Activated naive CD8-positive, alpha-beta T cell (primary cell): ENCODE data around the gene AKNA.

Source experiments
- H3K27ac Mint-ChIP-seq: one replicate; pipeline ENCODE4 v1.8.0; 2021; ENCODE audit warnings: mixed read lengths
- H3K27me3 Mint-ChIP-seq: one replicate; pipeline ENCODE4 v1.8.0; 2021; ENCODE audit warnings: mixed read lengths
- H3K36me3 Mint-ChIP-seq: one replicate; pipeline ENCODE4 v1.8.0; 2021; ENCODE audit warnings: mixed read lengths
- H3K4me1 Mint-ChIP-seq: one replicate; pipeline ENCODE4 v1.8.0; 2021; ENCODE audit warnings: low read depth, mixed read lengths
- H3K4me3 Mint-ChIP-seq: one replicate; pipeline ENCODE4 v1.8.0; 2021; ENCODE audit warnings: mild to moderate bottlenecking, mixed read lengths
- H3K9me3 Mint-ChIP-seq: one replicate; pipeline ENCODE4 v1.8.0; 2021; ENCODE audit warnings: low read depth, mixed read lengths

The AKNA gene

GRCh38 chr9:114407889-114408288 is 20.1 kb upstream of the AKNA start:
- Mint-ChIP-seq H3K27ac (no peak overlapping the region), H3K36me3 (no peaks in the 10 kb centered on the region), H3K4me3 (no peak overlapping the region), H3K27me3 (no peaks in the 10 kb centered on the region), H3K9me3 (no peaks in the 10 kb centered on the region), H3K4me1 (peaks cover 4% of the 10 kb centered on the region)

- no peak overlapping the region for H3K4me3 Mint-ChIP-seq
- H3K27ac Mint-ChIP-seq, result no peak overlapping the region
- H3K9me3 Mint-ChIP-seq, result no peaks in the 10 kb centered on the region
- no peaks in the 10 kb centered on the region for H3K27me3 Mint-ChIP-seq
- peaks cover 4% of the 10 kb centered on the region for H3K4me1 Mint-ChIP-seq
- H3K36me3 Mint-ChIP-seq, result no peaks in the 10 kb centered on the region
Measured at GRCh38 chr9:114406441-114406840, 18.7 kb upstream of the AKNA start.

- no peak overlapping the region for H3K27ac Mint-ChIP-seq
- peaks cover 4% of the 10 kb centered on the region for H3K4me1 Mint-ChIP-seq
- H3K4me3 Mint-ChIP-seq, result no peak overlapping the region
- no peaks in the 10 kb centered on the region for H3K36me3 Mint-ChIP-seq
- no peaks in the 10 kb centered on the region for H3K9me3 Mint-ChIP-seq
- no peaks in the 10 kb centered on the region for H3K27me3 Mint-ChIP-seq
Measured at GRCh38 chr9:114405294-114406034, 17.7 kb upstream of the AKNA start.

- H3K36me3 Mint-ChIP-seq, result no peaks in the 10 kb centered on the region
- peaks cover 4% of the 10 kb centered on the region for H3K4me1 Mint-ChIP-seq
- H3K27ac Mint-ChIP-seq, result no peak overlapping the region
- H3K9me3 Mint-ChIP-seq, result no peaks in the 10 kb centered on the region
- no peaks in the 10 kb centered on the region for H3K27me3 Mint-ChIP-seq
- no peak overlapping the region for H3K4me3 Mint-ChIP-seq
Measured at GRCh38 chr9:114404531-114404930, 16.7 kb upstream of the AKNA start.

- peaks cover 4% of the 10 kb centered on the region for H3K4me1 Mint-ChIP-seq
- no peaks in the 10 kb centered on the region for H3K27me3 Mint-ChIP-seq
- H3K27ac Mint-ChIP-seq, result no peak overlapping the region
- H3K36me3 Mint-ChIP-seq, result no peaks in the 10 kb centered on the region
- H3K9me3 Mint-ChIP-seq, result no peaks in the 10 kb centered on the region
- H3K4me3 Mint-ChIP-seq, result no peak overlapping the region
Measured at GRCh38 chr9:114403153-114403756, 15.5 kb upstream of the AKNA start.

GRCh38 chr9:114401344-114401743 is 13.6 kb upstream of the AKNA start:
- Mint-ChIP-seq H3K27ac (no peak overlapping the region), H3K27me3 (no peaks in the 10 kb centered on the region), H3K9me3 (no peaks in the 10 kb centered on the region), H3K4me1 (peaks cover 18% of the 10 kb centered on the region), H3K4me3 (no peak overlapping the region), H3K36me3 (peaks cover 2% of the 10 kb centered on the region)

GRCh38 chr9:114400772-114401171 is 13.0 kb upstream of the AKNA start:
- Mint-ChIP-seq H3K27ac (no peak overlapping the region), H3K27me3 (no peaks in the 10 kb centered on the region), H3K36me3 (peaks cover 2% of the 10 kb centered on the region), H3K4me3 (no peak overlapping the region), H3K4me1 (peaks cover 24% of the 10 kb centered on the region), H3K9me3 (no peaks in the 10 kb centered on the region)

GRCh38 chr9:114400219-114400618 is 12.4 kb upstream of the AKNA start:
- H3K4me1 Mint-ChIP-seq, result peaks cover 25% of the 10 kb centered on the region
- H3K27ac Mint-ChIP-seq, result no peak overlapping the region
- peaks cover 2% of the 10 kb centered on the region for H3K36me3 Mint-ChIP-seq
- no peaks in the 10 kb centered on the region for H3K9me3 Mint-ChIP-seq
- H3K4me3 Mint-ChIP-seq, result no peak overlapping the region
- H3K27me3 Mint-ChIP-seq, result no peaks in the 10 kb centered on the region

GRCh38 chr9:114399381-114399780 is 11.6 kb upstream of the AKNA start:
- H3K27ac Mint-ChIP-seq, result no peak overlapping the region
- peaks cover 34% of the 10 kb centered on the region for H3K4me1 Mint-ChIP-seq
- no peaks in the 10 kb centered on the region for H3K27me3 Mint-ChIP-seq
- no peak overlapping the region for H3K4me3 Mint-ChIP-seq
- H3K9me3 Mint-ChIP-seq, result no peaks in the 10 kb centered on the region
- H3K36me3 Mint-ChIP-seq, result peaks cover 2% of the 10 kb centered on the region

GRCh38 chr9:114397848-114398605 is 10.2 kb upstream of the AKNA start:
- H3K9me3 Mint-ChIP-seq, result no peaks in the 10 kb centered on the region
- peak overlapping the region; percentile 88 for H3K27ac Mint-ChIP-seq
- H3K4me3 Mint-ChIP-seq, result peak overlapping the region; percentile 96
- peaks cover 2% of the 10 kb centered on the region for H3K36me3 Mint-ChIP-seq
- H3K4me1 Mint-ChIP-seq, result peaks cover 44% of the 10 kb centered on the region
- H3K27me3 Mint-ChIP-seq, result no peaks in the 10 kb centered on the region

- Mint-ChIP-seq H3K36me3 (peaks cover 2% of the 10 kb centered on the region), H3K4me3 (peak overlapping the region; percentile 96), H3K9me3 (no peaks in the 10 kb centered on the region), H3K4me1 (peaks cover 51% of the 10 kb centered on the region), H3K27me3 (no peaks in the 10 kb centered on the region), H3K27ac (peak overlapping the region; percentile 88)
Measured at GRCh38 chr9:114397219-114397847, 9.6 kb upstream of the AKNA start.

GRCh38 chr9:114396558-114397218 is 8.9 kb upstream of the AKNA start:
- Mint-ChIP-seq H3K27me3 (no peaks in the 10 kb centered on the region), H3K9me3 (no peaks in the 10 kb centered on the region), H3K36me3 (peaks cover 2% of the 10 kb centered on the region), H3K4me3 (peak overlapping the region; percentile 96), H3K4me1 (peaks cover 57% of the 10 kb centered on the region), H3K27ac (peak overlapping the region; percentile 88)

- H3K9me3 Mint-ChIP-seq, result no peaks in the 10 kb centered on the region
- H3K27me3 Mint-ChIP-seq, result no peaks in the 10 kb centered on the region
- peaks cover 2% of the 10 kb centered on the region for H3K36me3 Mint-ChIP-seq
- peak overlapping the region; percentile 96 for H3K4me3 Mint-ChIP-seq
- peak overlapping the region; percentile 89 for H3K27ac Mint-ChIP-seq
- peaks cover 64% of the 10 kb centered on the region for H3K4me1 Mint-ChIP-seq
Measured at GRCh38 chr9:114395768-114396167, 8.0 kb upstream of the AKNA start.

- Mint-ChIP-seq H3K36me3 (peaks cover 3% of the 10 kb centered on the region), H3K27ac (peak overlapping the region; percentile 89)
Measured at GRCh38 chr9:114395334-114395617, 7.5 kb upstream of the AKNA start.

More at GRCh38 chr9:114395334-114395617, 7.5 kb upstream of the AKNA start:
- Mint-ChIP-seq H3K27me3 (no peaks in the 10 kb centered on the region), H3K9me3 (no peaks in the 10 kb centered on the region), H3K4me3 (peak overlapping the region; percentile 96), H3K4me1 (peaks cover 69% of the 10 kb centered on the region)
